NB4 (cell line): ENCODE data around the gene DNA2.

Source experiments
- POLR2A ChIP-seq: IDR thresholded peaks from 2 replicates; pipeline ENCODE4 v1.6.1; 2011; ENCODE audit warnings: mild to moderate bottlenecking; ENCODE audit not compliant: insufficient read length; ENCODE audit errors: extremely low read depth
- TF ChIP-seq, protein P1 (sequence below): IDR thresholded peaks from one replicate; pipeline ENCODE4 v1.5.1; 2012; ENCODE audit warnings: low read depth, low read length
- TF ChIP-seq, protein P2 (sequence below): IDR thresholded peaks from 2 replicates; pipeline ENCODE4 v1.6.1; 2011; ENCODE audit warnings: low read depth, low read length

DNA sequence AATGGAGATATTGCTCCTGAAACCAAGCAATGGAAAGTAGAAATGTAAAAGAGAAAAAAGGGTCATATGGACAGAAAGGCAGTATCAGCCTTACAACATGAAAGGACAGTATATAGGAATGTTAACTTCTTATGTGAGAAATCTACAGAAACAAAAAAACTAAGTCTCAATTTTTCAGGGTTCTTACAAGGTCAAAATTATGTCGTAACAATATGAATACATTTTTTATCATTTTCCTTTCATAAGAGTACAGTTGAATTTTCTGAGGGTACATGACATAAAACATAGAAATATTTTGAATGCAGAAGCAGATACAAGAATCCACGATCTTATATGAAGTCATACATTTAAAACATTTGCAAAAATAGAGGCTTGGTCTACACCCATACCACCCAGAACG, 10.7 kb downstream of the DNA2 start:
- no peak for TF ChIP-seq POLR2A
- TF ChIP-seq, protein P1, sequence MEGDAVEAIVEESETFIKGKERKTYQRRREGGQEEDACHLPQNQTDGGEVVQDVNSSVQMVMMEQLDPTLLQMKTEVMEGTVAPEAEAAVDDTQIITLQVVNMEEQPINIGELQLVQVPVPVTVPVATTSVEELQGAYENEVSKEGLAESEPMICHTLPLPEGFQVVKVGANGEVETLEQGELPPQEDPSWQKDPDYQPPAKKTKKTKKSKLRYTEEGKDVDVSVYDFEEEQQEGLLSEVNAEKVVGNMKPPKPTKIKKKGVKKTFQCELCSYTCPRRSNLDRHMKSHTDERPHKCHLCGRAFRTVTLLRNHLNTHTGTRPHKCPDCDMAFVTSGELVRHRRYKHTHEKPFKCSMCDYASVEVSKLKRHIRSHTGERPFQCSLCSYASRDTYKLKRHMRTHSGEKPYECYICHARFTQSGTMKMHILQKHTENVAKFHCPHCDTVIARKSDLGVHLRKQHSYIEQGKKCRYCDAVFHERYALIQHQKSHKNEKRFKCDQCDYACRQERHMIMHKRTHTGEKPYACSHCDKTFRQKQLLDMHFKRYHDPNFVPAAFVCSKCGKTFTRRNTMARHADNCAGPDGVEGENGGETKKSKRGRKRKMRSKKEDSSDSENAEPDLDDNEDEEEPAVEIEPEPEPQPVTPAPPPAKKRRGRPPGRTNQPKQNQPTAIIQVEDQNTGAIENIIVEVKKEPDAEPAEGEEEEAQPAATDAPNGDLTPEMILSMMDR, result no peak
- TF ChIP-seq, protein P2, sequence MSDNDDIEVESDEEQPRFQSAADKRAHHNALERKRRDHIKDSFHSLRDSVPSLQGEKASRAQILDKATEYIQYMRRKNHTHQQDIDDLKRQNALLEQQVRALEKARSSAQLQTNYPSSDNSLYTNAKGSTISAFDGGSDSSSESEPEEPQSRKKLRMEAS, result no peak
